LoVo (cell line): Measurements from ENCODE around the gene PALLD.
"Not testable (repeated sequence)": the region's sequence is repeated elsewhere in the genome, so short reads cannot be mapped to it uniquely, and the experiment has no call there.

Experiments used
- DNase-seq: peaks from one replicate; pipeline ENCODE4 v3.0.0-alpha.2; 2016; ENCODE audit warnings: low spot score

The PALLD gene

GRCh38 chr4:168678751-168679366 is 182.0 kb downstream of the PALLD start:
- DNase-seq = no peak

GRCh38 chr4:168679397-168679796 is 182.5 kb downstream of the PALLD start:
- no peak for DNase-seq

- DNase-seq = no peak
Observed at GRCh38 chr4:168679819-168680218, 183.0 kb downstream of the PALLD start.

DNA sequence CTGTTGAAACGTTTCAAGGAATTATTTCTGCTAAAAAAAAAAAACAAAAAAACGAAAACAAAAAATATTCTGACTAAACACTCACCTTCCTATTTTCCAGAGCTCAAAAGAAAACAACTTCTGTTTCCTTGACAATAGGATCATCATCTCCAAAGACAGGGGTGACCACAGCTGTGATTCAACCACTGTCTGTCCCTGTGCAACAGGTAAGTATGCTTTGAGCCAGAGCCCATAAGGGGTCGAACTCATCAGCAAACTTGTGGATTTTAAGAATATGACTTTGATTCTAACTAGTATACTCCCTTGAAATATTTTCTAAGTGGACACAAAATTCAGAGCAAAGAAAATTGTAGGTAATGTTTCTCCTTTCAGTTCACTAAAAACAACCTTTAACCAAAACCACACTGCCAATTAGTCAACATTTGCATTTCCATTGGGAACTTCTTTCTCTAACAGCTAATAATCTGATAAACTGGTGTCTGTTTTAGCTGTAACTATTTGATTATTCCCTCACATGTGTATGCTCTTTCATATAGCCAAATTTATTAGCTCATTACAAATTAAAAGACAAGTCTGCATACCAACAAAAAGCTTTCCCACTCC is 186.1 kb downstream of the PALLD start:
- no peak for DNase-seq

DNA sequence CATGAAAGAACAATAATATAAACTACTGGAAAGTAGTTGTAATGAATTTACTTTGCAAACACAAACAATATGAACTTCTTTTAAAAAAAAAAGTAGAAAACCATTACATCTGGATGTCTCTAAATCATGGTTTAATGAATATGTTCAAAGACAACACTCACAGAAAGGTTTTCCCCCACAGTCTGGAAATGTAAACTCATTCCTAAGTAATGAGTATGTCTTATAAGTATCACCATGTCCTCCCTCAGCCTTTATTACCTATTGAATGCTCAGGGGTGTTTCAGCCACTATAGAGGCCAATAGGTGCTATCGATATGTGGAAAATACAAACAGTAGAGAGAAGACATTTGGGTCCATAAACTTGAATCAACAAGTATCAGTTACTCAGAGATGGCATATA is 186.7 kb downstream of the PALLD start:
- DNase-seq = no peak

GRCh38 chr4:168685136-168685809 is 188.4 kb downstream of the PALLD start:
- no peak for DNase-seq

- no peak for DNase-seq
Observed at GRCh38 chr4:168688584-168688983, 191.7 kb downstream of the PALLD start.

DNA sequence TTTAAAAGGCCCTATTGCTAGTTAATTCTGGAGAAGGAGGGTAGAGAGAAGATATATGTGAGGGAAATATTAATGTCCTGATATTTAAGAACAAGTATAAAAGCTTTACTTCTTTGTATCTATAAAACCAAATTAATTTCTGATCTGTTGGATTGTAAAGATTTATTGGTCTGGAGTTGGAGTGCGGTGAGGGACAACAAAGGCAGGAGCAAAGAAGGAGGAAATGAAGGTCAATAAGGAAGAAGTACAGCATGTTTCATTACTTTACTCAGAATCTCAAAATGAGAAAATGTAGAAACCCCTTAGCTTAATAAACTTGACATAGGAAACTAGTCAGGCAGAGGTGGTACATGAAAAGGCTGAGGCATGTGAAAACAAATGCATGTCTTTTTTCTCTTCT is 192.9 kb downstream of the PALLD start:
- DNase-seq = no peak

GRCh38 chr4:168690199-168690598 is 193.3 kb downstream of the PALLD start:
- no peak for DNase-seq

- DNase-seq = no peak
Observed at GRCh38 chr4:168691631-168692369, 194.9 kb downstream of the PALLD start.

GRCh38 chr4:168693750-168694490 is 197.1 kb downstream of the PALLD start:
- DNase-seq = no peak

DNA sequence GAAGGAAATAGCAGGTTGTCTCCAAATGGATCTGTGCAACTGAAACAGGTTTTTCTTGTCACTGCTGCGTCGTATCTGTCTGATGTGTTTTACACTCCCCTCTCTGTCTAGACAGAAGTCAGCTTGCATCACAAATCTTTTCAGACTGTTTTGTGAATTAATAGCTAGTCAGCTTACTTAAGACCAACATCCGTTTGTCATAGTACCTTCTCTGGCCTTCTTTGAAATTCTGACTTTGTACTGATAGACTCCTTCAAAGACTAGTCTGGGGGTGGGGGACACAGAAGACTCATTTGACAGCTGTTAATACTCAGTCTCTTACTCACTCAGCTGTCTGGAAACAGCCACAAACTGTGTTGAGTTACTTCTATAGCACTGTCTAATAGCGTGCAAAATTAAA is 197.8 kb downstream of the PALLD start:
- no peak for DNase-seq

DNA sequence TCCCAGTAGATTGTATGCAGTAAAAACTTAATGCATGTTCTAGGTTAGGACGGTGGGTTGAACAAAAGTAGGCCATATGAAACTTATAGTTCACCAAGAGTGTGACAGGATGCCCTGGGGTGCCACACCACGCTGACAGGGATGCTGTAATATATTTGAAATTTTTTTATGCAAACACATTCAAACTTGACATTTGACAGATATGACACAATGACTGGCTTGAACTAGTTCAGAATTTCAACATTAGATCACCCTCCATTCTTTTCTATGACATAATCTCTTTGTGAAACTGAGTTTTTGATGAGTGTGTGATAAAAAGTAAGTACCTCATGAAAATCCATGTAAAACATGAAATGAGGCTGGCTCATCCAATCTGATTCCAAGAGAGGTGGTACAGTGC is 198.4 kb downstream of the PALLD start:
- no peak for DNase-seq

DNA sequence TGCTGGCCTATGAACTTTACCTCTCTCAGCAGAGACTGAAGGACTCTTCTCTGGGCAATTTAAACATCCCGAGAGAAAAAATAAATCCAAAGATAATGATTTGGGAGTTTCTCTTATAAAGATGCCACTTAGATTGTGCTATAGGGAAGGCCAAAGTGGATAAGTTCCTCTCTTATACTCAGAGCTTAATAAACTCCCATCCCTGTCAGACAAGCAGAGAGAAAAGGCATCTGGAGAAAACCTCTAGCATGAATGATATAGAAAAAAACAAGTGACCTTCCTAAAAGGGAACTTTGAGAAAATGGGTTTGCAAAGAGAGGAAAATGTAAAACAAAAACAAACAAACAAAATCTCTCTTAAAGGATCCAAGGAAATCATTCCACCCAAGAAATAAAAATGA is 199.4 kb downstream of the PALLD start:
- no peak for DNase-seq

- DNase-seq = no peak
Observed at GRCh38 chr4:168696826-168697225, 200.0 kb downstream of the PALLD start.

DNA sequence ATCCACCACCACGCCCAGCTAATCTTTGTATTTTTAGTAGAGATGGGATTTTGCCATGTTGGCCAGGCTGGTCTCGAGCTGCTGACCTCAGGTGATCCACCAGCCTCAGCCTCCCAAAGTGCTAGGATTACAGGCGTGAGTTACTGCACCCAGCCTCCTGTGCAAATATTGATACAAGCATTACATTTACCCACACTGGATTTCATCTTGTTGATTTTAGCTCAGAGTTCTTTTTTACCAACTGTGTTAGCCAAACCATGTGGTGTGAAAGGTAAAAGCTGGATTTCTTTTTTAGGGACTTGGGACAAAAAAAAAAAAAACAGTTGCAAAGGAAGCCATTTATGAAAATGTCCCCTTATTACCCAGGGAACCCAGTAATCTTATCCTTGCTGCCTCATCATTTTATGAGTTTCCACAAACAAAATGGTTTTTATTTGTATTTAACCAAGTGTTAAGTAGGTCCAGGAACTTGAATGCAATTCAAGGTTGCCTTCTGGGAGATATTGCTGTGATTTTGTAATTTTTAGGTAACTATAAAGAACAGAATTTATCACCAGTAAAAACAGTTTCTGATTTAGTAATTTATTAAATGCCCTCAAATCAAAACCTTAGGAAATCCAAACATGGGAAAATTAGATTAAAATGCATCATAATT is 202.5 kb downstream of the PALLD start:
- no peak for DNase-seq

DNA sequence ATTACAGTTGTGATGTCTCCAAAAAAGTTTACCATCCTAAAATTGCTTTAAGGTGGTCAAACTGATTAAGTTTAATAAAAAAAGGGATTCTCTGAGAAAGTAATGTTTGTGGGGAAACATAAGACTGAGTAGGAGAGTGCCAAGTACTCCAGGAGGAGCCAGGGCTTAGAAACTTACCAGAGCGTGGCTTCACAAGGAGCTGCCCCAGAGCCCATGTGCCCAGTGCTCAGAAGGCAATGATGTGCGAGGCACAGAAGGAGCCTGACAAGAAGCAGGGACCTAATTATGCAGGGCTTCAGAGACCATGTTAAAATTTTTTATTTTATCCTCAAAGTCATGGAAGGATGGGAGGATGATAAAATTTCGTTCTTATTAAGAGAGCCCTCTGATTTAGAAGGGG is 204.2 kb downstream of the PALLD start:
- no peak for DNase-seq

DNA sequence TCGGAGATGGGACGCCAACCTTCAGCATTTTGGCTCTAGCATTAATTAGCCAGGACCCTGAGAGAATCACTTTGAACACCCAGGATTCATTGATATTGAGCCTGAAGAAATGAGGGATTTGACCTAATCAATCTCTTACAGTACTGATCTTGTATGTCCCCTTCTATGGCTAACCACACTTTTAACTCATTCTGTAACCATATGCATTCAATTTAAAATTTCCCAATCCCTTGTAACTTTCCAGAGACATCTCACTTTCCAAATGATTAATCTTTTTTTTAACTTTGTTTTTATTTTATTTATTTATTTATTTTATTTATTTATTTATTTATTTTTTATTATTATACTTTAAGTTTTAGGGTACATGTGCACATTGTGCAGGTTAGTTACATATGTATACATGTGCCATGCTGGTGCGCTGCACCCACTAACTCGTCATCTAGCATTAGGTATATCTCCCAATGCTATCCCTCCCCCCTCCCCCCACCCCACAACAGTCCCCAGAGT is 205.8 kb downstream of the PALLD start:
- DNase-seq = not testable (repeated sequence)

DNA sequence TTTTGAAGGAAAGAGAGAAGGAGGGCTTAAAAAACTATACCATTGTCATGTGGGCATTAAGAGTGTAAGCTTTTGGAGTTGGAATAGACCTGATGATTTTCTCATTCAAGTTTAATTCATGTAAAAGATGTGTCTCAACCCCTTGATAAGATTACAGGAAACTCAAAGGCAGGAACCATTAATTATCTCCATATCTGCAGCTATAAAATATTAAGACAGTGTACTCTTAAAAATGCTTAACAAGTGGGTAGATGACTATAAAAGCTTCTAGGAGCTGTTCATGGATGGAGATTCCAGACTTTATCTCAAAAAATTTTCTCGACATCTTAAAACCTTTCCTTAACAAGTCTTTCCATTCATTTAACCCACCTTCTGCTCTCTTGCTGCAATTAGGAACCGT is 208.3 kb downstream of the PALLD start:
- DNase-seq = no peak

GRCh38 chr4:168707205-168707604 is 210.4 kb downstream of the PALLD start:
- DNase-seq = no peak

DNA sequence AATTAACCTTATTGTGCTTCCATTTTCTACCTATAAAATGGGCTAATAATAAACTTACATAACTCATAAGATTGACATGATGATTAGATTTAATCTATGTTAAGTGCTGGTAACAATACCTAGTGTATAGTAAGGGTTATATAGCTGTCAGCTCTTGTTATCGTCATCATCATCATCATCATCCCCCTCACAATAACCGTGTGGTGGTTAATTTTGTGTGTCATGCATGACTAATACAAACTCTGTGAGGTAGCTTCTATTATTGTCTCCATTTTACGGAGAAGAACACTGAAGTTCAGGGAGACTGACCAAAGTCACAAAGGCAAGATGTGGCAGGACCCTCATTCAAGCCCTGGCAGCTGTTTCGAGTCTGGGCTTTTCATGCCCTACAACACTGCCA is 211.3 kb downstream of the PALLD start:
- DNase-seq = no peak
